ENCODE data around the gene CAMTA1. TPM values are rescaled to one million over a fixed set of nuclear protein-coding genes. Genes with fewer than 3 reads are reported as not detected.

Gene CAMTA1
- total RNA-seq, 2 experiments from 2014 or later: 45.5 to 45.6 TPM

DNA sequence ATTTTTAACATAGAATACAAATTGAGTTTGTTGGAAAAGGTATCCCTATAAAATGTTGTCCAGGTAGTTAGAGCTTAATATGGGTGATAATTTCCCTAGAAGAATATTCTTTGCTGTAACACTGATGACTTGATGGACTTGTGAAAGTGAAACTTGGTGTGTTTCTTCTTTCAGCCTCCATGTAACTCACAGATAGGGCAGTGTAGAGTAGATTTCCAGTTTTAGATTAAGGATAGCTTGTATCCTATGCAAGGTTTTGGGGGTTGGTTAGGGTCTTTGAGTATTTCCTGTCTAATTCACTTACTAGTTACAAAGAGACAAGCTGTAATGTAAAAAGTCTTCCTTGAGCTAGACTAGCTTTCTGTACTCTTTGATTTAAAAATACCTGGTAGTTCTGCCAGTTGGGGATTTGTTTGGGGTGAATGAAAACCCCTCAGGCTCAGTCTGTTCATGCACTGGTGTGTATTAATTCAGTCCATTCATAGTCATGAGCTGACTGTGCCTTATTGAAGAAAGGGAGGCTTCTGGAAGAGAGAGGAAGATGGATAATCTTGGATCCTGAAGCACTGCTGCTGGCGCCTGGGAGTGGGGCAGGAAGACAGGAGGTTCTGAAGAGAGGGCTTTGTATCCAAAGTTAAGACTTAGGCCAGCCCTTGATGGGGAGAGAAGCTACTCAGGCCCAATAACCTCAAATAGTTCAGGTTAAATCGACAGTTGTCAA is 83.6 kb downstream of the CAMTA1 start:
- H3K4me3 Mint-ChIP-seq: no peak overlapping the region
- DNase-seq (no peak), ATAC-seq (ENCODE audit: low read depth) (peak; percentile 42)
- H3K27ac Mint-ChIP-seq: peak overlapping the region; percentile 8
- no peaks in the 10 kb centered on the region for H3K9me3 Mint-ChIP-seq
- no peaks in the 10 kb centered on the region for H3K27me3 Mint-ChIP-seq
- H3K36me3 Mint-ChIP-seq: peaks cover 14% of the 10 kb centered on the region
- H3K4me1 Mint-ChIP-seq: peaks cover 30% of the 10 kb centered on the region
- POLR2A ChIA-PET: interaction anchor here (1.0 to 1.1 kb wide), 2 partner anchors 11 to 84 kb away, joined by 3 to 4 read pairs; partner anchors contain the start of gene CAMTA1

DNA sequence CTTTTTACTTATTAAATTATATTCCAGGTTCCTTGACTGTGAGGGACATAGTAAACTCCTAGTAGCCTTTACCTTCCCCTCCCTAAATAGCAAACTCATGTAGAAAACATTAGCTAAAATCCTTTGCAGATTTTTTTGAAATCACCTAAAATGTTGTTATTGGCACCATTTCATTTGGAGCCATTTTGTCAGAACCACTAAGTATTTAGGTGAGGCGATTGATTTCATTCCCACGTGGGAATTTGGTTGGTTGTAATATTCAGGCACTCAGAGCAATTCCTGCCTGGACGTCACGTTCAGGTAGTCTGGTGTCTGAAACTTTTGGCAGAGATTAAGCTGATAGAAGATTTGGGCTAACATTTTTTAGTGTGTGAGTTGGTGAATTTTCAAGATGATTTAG is 84.3 kb downstream of the CAMTA1 start:
- H3K4me1 Mint-ChIP-seq: peaks cover 30% of the 10 kb centered on the region
- no peaks in the 10 kb centered on the region for H3K27me3 Mint-ChIP-seq
- DNase-seq (no peak), ATAC-seq (ENCODE audit: low read depth) (no peak)
- H3K4me3 Mint-ChIP-seq: no peak overlapping the region
- peaks cover 9% of the 10 kb centered on the region for H3K36me3 Mint-ChIP-seq
- POLR2A ChIA-PET: no interaction called here
- H3K9me3 Mint-ChIP-seq: no peaks in the 10 kb centered on the region
- H3K27ac Mint-ChIP-seq: no peak overlapping the region

DNA sequence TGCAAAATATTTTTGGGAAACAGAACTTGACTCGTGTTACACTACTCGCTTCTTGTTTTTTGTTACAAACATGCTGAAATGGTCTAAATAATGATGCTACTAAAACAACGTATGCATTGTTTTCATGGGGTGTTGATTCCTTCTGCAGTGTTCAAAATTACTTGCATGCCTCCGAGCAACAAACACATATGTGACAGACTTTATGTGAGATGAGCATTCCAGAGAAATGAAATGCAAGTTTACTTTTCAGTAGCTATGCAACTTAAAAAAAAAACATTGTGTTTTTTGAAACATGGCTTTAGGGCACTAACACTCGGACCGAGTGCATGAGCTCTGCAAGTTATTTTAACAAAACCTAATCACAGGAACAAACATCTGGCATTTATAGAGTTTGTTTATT is 84.8 kb downstream of the CAMTA1 start:
- H3K4me3 Mint-ChIP-seq: no peak overlapping the region
- peaks cover 7% of the 10 kb centered on the region for H3K36me3 Mint-ChIP-seq
- ATAC-seq (ENCODE audit: low read depth) (no peak), DNase-seq (no peak)
- H3K27me3 Mint-ChIP-seq: no peaks in the 10 kb centered on the region
- H3K9me3 Mint-ChIP-seq: no peaks in the 10 kb centered on the region
- POLR2A ChIA-PET: no interaction called here
- no peak overlapping the region for H3K27ac Mint-ChIP-seq
- H3K4me1 Mint-ChIP-seq: peaks cover 30% of the 10 kb centered on the region

DNA sequence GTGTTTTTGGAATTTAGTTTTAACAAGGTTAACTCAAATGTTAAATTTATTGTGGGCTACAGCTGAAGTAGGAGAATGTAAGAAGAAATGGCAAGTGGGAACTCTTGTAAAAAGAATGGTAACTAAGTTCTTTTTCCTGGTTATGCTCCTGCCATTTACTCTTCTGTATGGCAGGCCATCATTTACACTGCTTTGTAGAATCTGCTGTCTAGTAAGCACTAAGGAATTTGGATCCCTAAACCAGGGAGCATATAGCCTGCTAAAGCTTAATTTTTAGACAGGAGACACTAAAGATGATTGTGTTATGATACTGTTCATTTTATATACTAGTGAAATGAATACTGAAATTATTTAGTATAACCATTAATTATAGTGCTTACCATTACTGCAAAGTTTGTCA is 85.3 kb downstream of the CAMTA1 start:
- H3K36me3 Mint-ChIP-seq: peaks cover 7% of the 10 kb centered on the region
- H3K27ac Mint-ChIP-seq: no peak overlapping the region
- ATAC-seq (ENCODE audit: low read depth) (no peak), DNase-seq (no peak)
- H3K9me3 Mint-ChIP-seq: no peaks in the 10 kb centered on the region
- POLR2A ChIA-PET: no interaction called here
- H3K27me3 Mint-ChIP-seq: no peaks in the 10 kb centered on the region
- H3K4me1 Mint-ChIP-seq: peaks cover 30% of the 10 kb centered on the region
- H3K4me3 Mint-ChIP-seq: no peak overlapping the region

DNA sequence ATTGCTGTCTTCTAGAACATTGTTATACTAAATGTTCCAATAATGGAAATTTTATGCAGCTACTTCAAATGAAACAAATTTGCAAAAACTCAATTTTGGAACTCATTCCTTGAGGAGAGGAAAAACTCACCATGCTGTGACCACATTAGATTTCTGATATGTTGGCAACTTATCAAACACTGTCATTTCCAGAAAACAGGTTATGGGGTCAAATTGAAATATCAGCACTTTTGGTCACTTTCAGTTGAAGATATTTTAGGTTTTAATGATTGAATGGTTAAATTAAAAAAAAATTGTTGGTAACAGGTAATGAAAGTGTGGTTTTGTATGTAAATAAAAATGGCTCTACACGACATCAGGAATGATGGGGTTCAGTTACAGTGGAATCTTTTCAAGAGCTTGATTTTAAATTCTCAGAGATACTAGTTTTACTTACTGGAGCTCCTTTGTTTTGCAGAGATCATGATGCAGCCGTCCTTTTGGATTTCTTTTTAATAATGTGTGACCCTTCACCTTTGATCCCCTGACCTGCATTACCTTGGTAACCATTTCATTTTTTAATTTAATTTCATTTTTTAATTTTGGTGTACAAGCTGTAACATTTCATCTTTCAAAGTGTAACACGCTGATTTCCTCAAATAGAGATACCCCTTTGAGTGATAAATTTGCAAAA is 86.2 kb downstream of the CAMTA1 start:
- no peak for DNase-seq
- Mint-ChIP-seq H3K27me3 (no peaks in the 10 kb centered on the region), H3K4me1 (peaks cover 30% of the 10 kb centered on the region), H3K9me3 (no peaks in the 10 kb centered on the region), H3K4me3 (no peak overlapping the region), H3K27ac (no peak overlapping the region), H3K36me3 (peaks cover 7% of the 10 kb centered on the region)
- POLR2A ChIA-PET: no interaction called here
- ATAC-seq (ENCODE audit: low read depth): no peak

DNA sequence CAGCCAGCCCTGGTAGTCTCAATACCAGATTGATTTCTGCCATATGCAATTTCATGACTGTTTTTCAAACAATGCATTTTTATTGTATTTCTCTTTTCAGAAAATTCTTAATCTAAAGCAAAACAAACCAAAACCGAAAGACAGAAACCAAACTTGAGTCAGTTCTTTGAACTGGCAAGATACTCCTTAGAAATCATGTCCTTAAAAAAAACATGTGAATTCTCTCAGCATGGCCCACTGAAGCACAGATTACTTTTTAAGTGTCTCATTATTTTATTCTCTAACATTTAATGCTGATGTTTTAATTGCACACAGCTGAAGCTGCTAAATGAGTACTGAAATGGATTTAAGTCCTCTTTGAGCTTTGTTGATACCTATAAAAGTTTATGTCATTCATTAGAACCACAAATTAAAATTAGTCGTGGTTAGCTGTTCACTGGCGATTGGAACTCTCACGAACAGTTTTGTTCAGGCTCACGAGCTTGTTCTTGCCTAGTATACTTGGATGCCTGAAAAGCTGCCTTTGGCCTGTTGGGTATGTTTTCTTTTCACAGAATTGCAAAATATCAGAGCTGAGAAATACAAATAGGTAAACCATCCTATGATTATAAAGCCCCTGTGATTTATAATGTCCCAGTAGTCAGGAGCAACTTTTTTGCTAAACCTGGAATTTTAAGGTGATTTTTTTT is 87.5 kb downstream of the CAMTA1 start:
- POLR2A ChIA-PET: interaction anchor here (0.7 kb wide), 1 partner anchor 88 kb away, joined by 4 read pairs; no protein-coding TSS in a partner anchor
- DNase-seq: no peak
- Mint-ChIP-seq H3K9me3 (no peaks in the 10 kb centered on the region), H3K4me1 (peaks cover 30% of the 10 kb centered on the region), H3K27ac (peak overlapping the region; percentile 10), H3K27me3 (no peaks in the 10 kb centered on the region), H3K36me3 (peaks cover 6% of the 10 kb centered on the region), H3K4me3 (peak overlapping the region; percentile 28)
- no peak for ATAC-seq (ENCODE audit: low read depth)

DNA sequence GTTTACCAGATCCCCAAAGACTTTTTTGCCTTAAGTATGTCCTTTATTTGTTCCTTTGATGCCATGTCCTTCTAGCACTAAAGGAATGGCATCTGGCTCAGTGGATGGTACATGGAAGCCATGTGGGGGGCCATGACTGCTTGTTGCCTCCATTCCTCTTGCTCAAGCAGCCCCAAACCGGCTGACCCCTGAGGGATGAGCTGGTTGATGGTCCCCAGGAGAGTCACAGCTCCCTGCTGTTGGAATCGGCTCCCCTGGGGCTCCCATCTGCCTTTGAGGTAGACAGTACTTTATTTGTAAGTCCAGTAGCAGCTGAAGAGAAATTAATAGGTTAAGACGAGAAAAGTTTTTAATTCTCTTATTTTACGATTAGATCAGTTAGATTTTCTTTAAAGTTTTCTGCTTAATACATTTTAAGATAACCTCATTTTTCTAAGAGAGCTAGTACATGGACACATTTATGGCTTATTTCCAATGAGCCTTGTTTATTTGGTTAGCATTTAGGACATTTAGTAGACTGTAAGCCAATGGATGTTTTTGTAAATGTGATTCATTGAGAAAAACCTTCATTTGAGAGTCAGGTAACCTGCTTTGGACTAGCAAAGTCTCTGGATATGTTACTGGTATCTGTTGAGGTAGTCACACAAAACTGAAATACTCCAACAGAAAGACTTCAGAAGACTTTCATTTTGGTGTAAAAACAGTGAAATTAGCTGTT is 88.2 kb downstream of the CAMTA1 start:
- H3K4me1 Mint-ChIP-seq: peaks cover 29% of the 10 kb centered on the region
- H3K4me3 Mint-ChIP-seq: no peak overlapping the region
- H3K9me3 Mint-ChIP-seq: no peaks in the 10 kb centered on the region
- DNase-seq: no peak
- peaks cover 6% of the 10 kb centered on the region for H3K36me3 Mint-ChIP-seq
- POLR2A ChIA-PET: interaction anchor here (0.7 kb wide), 1 partner anchor 89 kb away, joined by 4 read pairs; no protein-coding TSS in a partner anchor
- no peak for ATAC-seq (ENCODE audit: low read depth)
- no peak overlapping the region for H3K27ac Mint-ChIP-seq
- no peaks in the 10 kb centered on the region for H3K27me3 Mint-ChIP-seq

DNA sequence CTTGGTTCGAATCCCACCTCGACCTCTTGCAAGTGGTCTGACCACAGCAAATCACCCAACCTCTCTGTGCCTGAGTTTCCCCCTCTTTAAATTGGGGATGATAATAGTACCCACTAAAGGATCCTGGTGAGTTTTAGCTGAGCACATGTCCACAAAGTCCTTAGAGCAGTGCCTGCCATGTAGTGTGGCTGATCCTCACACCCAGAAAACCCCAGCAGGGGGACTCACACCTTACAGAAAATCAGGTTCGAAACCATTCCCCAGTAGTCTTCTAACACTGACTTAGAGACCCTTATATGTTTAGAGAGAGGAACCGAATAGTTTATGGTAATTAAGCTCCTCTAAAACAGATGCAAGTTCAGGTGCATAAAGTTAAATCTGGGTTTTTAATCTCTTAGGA is 89.0 kb downstream of the CAMTA1 start:
- H3K4me1 Mint-ChIP-seq: peaks cover 26% of the 10 kb centered on the region
- H3K9me3 Mint-ChIP-seq: no peaks in the 10 kb centered on the region
- POLR2A ChIA-PET: no interaction called here
- ATAC-seq (ENCODE audit: low read depth) (no peak), DNase-seq (no peak)
- H3K27me3 Mint-ChIP-seq: no peaks in the 10 kb centered on the region
- peaks cover 6% of the 10 kb centered on the region for H3K36me3 Mint-ChIP-seq
- no peak overlapping the region for H3K4me3 Mint-ChIP-seq
- H3K27ac Mint-ChIP-seq: no peak overlapping the region

DNA sequence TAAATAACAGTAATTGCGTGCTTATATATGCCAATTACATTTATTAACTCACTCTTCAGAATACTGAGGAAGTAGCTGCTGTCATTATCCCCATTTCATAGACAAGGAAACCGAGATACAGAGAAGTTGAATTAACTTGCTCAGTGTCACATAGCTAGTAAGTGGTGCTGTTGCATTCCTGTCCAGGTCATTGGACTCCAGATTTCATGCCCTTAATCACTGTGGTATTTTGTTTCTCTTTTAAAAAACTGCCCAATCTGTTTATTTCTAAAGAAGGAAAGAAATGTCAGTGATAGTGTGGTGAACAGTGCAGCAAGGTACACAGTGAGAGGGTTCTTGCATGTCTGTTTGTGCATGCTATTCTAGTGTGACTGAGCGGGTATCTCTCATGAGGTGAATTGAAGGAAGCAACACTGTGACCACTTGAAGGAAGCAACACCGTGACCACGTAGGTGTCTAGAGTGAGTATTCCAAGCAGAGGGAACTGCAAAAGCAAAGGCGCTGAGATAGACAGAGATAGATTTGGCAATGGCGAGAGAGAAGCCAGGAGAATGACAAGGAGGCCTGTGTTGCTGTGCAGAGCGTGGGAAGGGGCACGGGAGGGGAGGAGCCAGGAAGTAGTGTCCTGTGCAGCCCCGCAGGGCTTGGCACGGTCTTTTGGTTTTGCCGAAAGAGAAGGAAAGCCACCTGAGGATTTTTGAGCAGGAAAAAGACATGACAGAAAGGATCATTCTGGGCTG is 95.9 kb downstream of the CAMTA1 start:
- H3K27ac Mint-ChIP-seq: no peak overlapping the region
- POLR2A ChIA-PET: no interaction called here
- H3K9me3 Mint-ChIP-seq: no peaks in the 10 kb centered on the region
- H3K27me3 Mint-ChIP-seq: no peaks in the 10 kb centered on the region
- no peaks in the 10 kb centered on the region for H3K36me3 Mint-ChIP-seq
- no peak overlapping the region for H3K4me3 Mint-ChIP-seq
- H3K4me1 Mint-ChIP-seq: peaks cover 8% of the 10 kb centered on the region
- DNase-seq: no peak
- ATAC-seq (ENCODE audit: low read depth): no peak

DNA sequence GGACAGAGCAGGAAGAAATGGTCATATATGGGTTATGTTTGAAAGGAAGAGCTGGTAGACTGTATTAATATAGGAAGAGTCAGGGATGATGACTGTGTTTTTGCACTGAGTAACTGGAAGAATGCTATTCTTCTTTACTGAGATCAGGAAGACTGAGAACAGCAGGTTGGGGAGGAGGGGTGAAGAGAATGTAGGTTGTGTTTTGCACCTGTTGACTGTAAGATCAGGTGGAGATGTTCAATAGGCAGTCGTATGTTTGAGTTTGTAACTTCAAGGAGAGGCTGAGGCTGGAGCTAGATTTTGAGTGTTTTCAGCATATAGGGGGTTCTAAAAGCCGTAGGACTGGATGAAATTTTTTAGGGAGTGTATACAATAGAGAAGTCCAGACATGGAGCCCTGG is 97.2 kb downstream of the CAMTA1 start:
- ATAC-seq (ENCODE audit: low read depth) (no peak), DNase-seq (no peak)
- POLR2A ChIA-PET: no interaction called here
- no peaks in the 10 kb centered on the region for H3K36me3 Mint-ChIP-seq
- H3K4me1 Mint-ChIP-seq: peaks cover 8% of the 10 kb centered on the region
- no peak overlapping the region for H3K27ac Mint-ChIP-seq
- no peaks in the 10 kb centered on the region for H3K9me3 Mint-ChIP-seq
- no peak overlapping the region for H3K4me3 Mint-ChIP-seq
- H3K27me3 Mint-ChIP-seq: no peaks in the 10 kb centered on the region

DNA sequence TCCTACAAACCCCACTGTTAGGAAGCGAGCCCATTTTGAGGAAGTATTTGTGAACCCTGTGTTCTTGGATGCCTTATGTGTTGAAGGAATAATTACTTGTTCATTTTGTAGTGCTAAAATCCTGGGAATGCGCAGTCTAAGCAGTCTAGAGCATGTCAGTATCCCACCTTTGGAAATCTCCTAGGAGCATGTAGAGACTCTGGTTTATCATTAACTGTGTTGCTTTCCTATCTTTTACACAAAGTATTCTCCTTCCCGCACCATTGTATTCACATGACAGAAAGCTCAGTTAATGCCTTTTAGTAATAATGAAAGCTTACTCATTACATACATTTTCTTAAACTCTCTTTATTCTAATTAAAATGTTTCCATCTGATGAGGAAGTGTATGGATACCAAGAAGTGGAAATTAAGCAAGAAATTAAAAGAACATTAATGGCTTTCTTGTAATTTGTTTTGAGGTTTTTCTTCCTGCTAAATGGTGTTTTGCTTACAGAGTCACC is 99.4 kb downstream of the CAMTA1 start:
- no peak overlapping the region for H3K27ac Mint-ChIP-seq
- ATAC-seq (ENCODE audit: low read depth) (no peak), DNase-seq (no peak)
- no peaks in the 10 kb centered on the region for H3K9me3 Mint-ChIP-seq
- POLR2A ChIA-PET: no interaction called here
- no peaks in the 10 kb centered on the region for H3K36me3 Mint-ChIP-seq
- peaks cover 3% of the 10 kb centered on the region for H3K4me1 Mint-ChIP-seq
- no peak overlapping the region for H3K4me3 Mint-ChIP-seq
- H3K27me3 Mint-ChIP-seq: no peaks in the 10 kb centered on the region

DNA sequence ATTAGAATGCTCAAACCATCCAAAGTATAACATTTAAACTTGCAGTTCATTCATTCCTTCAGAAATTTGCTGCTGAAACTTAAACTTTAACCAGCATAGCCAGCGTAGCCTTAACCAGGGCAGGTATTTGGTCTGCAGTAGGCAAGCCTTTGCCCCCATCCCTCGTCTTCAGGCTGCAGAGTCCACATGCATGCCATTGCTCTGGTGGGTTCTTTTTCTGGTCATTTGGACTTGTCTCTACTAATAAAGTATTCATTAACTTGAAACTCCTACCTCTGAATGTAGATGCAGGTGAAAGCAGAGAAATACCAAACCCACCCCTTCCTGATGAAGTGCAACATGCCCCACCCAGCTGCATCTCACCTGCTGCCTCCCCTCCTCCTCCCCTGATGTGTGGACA is 100.2 kb downstream of the CAMTA1 start:
- Mint-ChIP-seq H3K27ac (no peak overlapping the region), H3K9me3 (no peaks in the 10 kb centered on the region), H3K36me3 (no peaks in the 10 kb centered on the region), H3K27me3 (no peaks in the 10 kb centered on the region), H3K4me3 (no peak overlapping the region), H3K4me1 (peaks cover 3% of the 10 kb centered on the region)
- ATAC-seq (ENCODE audit: low read depth) (no peak), DNase-seq (no peak)
- POLR2A ChIA-PET: no interaction called here

DNA sequence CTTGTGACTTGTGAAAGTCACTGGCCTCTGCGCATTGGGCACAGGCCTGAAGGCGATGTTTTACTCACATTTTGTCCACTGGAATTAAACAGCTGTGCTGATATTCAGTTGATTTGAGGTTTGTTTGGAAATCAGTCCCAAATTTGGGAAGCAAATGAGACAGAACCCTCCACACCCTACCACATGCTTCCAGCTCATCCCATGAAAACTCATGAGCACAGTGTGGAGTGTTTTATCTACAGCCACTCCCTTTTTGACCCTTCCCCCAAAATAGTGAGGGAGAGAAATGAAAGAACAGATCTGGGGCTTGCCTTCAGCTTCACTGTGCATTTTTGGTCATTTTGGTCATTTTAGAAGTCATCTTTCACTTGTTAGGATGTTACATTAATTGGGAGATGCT is 101.3 kb downstream of the CAMTA1 start:
- no peak for DNase-seq
- POLR2A ChIA-PET: no interaction called here
- ATAC-seq (ENCODE audit: low read depth): no peak
- Mint-ChIP-seq H3K36me3 (no peaks in the 10 kb centered on the region), H3K4me3 (no peak overlapping the region), H3K4me1 (peaks cover 3% of the 10 kb centered on the region), H3K9me3 (no peaks in the 10 kb centered on the region), H3K27me3 (no peaks in the 10 kb centered on the region), H3K27ac (no peak overlapping the region)
